ENCODE results near the gene TRPV6.

Gene TRPV6

DNA sequence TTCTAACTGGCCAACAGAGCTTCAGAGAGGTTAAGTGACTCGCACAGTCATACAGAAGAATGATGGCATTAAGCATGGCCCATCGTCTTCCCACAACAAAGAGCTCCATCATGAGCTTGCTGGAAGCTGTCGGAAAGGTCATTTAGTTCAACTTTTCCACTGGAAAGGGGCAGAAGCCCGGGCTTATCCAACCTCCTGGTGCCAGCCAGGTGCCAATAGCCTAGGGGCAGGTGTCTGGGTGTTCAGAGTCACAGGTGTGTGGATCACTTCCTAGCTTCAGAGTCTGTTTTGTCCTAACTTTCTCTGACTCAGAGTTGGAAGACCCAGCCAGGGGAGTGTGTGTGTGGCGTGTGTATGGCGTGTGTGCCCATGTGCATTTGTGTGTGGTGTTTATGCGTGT is 1.3 kb upstream of the TRPV6 start:
- in situ Hi-C loops (cut with MboI; ENCODE audit: low sequenced_read_pairs), result no loop called here

DNA sequence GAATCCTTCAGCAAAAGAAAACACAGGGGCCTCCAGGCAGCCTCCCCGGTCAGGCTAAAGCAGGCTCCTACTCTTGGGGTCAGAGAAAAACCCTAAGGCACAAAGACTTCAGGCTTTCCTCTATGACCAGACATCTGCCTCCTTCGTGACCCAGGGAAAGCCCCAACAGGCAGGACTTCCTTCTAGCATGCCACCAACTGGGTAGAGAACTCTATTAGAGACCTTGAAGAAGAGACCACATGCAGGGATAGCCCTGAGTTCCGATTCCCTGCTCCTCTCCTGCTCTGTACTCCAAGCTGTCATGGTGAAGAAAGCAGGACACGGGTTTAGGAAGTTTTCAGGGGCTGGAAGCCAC is 1.3 kb downstream of the TRPV6 start:
- in situ Hi-C loops (cut with MboI; ENCODE audit: low sequenced_read_pairs), result no loop called here

DNA sequence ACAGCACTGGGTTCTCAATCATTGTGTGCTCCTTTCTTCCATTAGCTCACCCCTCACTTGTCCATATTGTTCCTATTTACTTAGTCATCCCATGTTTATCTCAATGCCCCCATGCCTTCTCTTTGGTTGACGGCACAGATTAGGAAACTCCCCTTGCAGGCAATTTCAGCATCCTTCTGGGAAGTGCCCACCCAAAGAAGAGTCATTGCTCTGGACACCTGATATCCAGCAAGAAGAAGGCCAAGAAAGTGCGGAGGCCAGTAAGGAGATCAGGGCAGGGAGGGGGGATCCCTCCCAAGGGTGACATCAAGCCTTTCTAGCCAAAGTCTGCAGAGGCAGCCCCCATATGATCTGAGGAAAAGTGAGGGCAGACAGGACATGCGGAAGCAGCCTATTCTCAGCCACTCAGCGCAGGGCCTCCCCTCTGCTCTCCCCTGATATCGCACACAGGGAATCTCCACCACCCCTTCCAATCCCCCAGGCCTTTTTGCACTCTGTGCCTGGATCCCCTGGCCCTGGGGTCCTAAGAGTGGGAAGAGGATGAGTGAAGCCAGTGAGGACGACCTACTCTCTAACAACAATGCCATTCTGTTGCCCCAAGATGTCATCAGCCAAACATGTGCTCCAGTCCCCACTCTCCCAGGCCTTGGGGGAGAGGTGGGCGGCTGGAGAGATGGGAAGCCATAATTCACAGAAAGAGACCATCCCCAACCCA is 1.8 kb downstream of the TRPV6 start:
- in situ Hi-C loops (cut with MboI; ENCODE audit: low sequenced_read_pairs), result no loop called here

DNA sequence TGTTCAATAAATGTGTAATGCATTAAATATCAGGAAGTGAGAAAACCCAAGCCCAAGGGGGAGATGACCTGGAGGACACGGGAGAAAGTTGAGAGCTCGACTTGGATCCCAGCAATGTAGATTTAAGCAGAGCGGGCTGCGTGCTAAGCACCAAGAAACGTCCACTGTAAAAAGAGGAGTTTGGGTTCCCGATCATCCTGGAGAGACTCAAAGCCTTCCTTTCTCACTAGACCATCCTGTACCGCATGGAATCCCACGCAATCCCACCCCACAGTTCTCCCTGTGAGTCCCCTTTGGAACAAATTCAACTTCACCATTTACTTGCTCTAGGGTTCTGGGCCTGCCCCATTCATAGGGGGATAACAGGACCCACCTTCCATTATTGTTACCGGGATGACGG is 2.4 kb downstream of the TRPV6 start:
- in situ Hi-C loops (cut with MboI; ENCODE audit: low sequenced_read_pairs), result no loop called here

DNA sequence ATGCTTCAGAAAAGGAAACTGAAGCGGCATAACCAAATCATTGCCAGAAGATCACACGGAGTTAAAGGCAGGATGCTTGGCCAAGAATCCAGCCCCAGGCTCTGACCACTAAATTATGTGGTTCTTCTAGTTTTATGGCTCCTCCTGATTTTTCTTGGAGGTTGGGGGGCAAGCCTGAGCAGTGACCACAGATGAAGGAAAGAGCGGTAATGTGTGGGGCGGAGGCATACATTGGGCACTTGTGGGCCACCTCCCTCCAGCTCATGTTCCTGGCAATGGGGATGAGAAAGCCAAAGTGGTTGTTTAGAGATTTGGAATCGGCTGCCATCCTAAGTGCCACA is 3.2 kb downstream of the TRPV6 start:
- in situ Hi-C loops (cut with MboI; ENCODE audit: low sequenced_read_pairs), result no loop called here

DNA sequence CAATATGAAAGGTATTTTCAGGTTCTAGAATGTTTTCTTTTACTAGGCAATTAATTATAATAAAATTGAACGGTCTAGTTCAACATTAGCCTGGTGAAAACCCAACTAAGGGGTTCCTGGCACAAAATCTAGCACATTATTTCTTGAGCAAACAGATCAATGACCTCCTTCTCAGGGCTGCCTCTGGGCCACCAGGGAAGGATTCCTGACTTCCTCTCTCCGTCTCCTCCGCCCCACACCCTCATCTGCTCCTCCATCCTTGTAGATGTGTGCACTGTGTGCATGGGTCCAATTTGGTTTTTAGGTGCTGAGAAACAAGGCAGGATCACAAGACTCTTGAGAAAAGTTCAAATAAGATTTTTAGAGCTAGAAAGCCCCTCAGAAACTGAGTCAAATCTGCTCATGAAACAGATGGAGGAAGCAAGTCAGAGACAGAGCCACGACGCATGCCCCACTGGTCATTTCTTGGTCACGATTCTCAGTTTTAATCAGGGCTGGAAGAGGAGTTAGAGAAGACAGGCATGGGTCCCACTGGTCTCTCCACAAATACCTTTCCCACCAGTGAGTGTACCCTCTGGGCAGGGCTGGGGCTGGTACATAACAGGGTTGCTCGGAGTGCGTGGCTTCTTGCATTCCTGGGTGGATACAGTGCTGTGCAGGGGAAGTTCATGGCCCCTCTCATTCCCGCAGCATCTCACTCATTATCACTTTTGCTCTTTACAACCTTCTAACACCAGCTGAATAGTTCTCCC is 3.8 kb downstream of the TRPV6 start:
- in situ Hi-C loops (cut with MboI; ENCODE audit: low sequenced_read_pairs), result no loop called here

DNA sequence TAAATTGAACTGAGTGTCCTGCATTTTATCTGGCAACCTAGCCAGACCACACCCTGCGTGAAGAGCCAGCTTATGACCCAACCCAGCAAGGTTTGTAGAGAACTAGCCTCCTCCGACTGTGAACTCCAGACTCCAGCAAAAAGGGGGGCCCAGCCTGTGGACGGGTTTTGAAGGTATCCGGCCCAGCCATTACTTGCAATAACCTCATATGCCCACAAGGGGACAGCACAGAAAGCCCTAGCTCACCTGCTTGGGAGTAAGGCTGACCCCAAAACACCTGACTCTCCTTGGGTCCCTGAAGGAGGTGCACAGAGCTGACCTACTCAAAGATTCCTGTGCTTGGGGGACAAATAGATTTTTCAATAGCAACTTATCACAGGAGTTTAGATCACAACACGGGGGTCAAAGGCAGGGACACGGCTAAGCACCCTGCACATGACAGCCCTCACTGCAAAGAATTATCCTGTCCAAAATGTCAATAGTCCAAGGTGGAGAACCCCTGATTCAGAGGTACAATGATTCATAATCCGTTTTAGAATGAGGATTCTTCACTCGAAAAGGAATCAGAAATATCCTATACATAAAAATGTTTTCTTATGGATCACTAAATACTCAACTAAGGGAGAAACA is 4.6 kb downstream of the TRPV6 start:
- in situ Hi-C loops (cut with MboI; ENCODE audit: low sequenced_read_pairs), result no loop called here

DNA sequence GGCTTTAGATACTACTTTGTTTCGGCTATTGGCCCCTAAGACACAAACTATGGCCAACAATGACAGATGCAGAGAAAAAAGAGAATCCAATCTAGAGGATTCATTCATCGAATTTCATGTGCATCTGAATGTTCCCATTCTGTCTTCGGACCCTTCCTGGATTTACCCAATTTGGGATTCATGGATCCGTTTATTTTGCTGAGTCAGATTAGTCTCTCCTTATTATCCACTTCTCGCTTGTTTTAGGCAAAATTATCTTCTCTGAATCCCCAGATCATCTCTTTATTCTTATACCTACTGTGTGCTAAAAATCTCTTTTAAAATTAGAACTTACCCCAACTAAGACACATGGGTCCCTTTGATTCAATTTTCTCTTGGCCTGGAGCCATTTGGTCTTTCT is 6.5 kb downstream of the TRPV6 start:
- in situ Hi-C loops (cut with MboI; ENCODE audit: low sequenced_read_pairs), result no loop called here

DNA sequence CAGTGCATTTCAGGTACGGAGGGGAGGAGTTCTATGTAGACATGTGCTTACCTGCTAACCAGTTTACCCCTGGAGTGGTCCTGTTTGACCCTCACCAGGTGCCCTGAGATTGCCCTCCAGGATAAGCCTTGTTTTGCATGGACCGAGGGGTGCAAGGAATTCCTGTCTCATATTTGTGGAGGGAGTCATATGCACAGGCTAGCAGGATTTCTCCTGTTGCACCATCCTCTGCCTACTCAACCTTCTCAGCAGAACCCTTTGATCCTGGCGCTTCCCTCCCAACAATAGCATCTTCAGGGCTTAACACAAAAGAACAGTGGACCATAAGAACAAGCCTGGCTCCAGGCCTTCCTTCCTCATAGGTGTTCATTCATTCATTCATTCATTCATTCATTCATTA is 7.2 kb downstream of the TRPV6 start:
- in situ Hi-C loops (cut with MboI; ENCODE audit: low sequenced_read_pairs), result no loop called here

DNA sequence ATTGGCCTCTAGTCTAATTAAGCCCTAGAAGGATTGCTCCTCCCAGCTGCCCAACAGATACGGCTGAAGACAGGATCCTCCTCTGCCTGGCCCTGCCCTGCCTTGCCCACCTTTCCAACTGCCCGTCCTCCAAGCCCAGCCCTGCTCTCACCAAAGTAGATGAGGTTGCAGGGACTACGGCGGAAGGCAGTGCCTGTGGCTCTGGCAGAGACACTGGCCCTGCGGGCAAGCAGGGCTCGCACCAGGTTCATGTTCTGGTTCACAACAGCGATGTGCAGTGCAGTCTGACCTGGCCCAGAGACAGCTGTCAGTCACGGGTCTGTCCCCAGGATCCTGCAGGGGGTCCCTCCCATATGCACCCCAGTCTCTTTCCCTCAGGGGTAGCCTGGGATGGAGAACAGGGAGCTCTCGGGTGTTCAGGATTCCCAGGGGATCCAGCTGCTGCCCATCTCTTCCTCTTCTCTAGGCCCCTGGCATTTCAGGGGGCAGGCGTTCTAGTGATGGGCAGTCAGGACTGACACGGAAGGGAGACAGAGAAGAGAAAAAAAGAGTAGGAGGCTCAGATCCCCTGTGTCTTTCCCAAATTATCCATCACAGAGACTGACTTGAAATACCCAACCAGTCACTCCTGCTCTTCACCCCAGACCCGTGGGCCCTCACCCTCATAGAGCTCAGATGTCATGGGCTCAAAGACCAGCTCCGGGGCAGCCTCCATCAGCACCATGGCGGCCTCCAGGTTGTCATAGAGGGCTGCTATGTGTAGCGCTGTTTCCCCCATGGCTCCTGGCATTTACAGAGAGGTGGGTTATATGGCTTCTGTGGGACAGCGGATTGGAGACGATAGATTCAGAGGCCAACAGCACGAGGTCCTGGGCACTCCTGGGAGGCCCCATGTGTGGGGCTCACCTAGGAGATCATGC is 8.3 kb downstream of the TRPV6 start:
- in situ Hi-C loops (cut with MboI; ENCODE audit: low sequenced_read_pairs), result no loop called here

DNA sequence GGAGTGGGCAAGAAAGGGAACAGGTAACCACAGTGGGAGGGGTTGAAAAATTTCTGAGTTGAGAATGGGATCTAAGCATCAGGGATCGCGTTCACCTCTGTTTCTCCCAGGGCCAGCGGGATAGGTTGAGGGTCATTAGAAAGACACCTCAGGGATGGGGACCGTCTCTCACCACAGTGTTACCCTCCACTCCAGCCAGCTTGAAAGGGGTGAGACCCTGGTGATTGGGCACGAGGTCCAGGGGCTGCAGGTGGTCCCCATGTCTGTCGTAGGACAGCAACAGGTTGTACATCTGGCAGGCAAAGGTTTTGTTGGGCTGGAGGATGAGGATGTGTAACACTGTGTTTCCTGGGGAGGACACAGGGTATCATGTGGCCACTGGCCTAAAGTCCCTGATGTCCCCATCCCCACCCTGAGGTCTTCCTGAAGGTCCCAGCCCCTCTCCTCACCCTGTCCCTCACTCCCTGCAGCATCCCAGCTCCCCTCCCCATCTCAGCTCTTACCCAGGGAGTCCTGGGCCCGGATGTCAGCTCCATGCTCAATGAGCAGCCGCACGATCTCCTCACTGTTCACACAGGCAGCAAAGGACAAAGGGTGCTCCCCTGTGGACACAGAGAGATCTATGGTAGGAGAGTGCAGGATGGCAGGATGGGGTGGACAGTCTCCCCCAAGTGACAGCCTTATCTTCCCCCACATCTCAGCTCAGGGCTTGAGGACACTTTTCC is 9.1 kb downstream of the TRPV6 start:
- in situ Hi-C loops (cut with MboI; ENCODE audit: low sequenced_read_pairs), result no loop called here

DNA sequence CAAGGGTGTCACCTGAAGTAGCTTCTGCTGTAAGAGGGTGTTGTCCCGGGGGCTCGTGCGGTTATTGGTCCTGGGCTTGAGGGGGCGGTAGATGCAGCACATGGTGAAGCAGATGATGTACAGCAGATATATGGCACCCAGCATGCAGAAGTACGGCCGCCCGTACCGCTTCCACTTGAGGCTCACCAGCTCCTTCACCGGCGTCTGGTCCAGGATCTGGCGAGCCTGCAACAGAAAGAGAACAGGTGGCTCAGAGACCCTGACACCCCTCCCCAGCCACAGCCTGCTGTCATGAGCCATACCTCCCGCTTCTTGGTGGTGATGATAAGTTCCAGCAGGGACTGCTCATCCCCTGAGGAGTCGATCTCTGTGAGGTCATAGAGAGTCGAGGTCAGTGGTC is 10.1 kb downstream of the TRPV6 start:
- in situ Hi-C loops (cut with MboI; ENCODE audit: low sequenced_read_pairs), result no loop called here

DNA sequence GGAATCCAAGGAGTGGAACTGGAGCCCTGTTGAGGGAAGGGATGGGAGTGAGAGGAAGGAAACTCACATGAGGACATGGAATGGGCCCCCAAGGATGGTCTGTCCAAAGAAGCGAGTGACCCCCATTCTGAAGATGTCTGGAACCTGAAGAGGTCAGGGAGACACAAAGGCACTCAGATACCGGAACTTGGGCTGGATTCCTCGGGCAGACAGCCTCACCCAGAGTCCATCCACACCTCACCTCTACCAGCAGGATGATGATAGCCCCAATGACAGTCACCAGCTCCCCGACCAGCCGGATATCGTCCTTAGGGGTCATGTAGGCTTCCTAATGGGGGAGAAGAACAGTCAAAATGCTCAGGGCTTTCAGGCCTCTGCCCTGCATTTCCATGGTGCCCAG is 10.7 kb downstream of the TRPV6 start:
- in situ Hi-C loops (cut with MboI; ENCODE audit: low sequenced_read_pairs), result loop anchor here (25.0 kb wide), 1 partner anchor 337 kb away; the partner anchor contains the start of gene TAS2R40

DNA sequence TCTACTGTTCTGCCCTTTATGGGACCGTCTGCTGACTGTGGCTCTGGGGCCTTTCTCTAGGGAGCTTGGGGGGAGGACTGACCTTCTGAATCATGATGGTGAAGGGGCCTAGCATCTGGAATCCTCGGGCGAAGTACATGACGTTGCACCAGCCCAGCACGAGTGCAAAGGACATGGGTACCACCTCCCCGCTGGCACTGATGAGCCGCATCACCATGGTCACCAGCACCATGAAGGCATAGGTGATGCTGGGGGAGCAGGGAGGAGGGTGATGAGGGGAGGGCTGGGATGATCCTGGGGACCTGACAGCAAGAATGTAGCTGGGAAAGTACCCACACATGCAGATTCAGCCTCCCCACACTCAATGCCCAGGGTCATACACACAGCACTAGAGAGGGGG is 11.1 kb downstream of the TRPV6 start:
- in situ Hi-C loops (cut with MboI; ENCODE audit: low sequenced_read_pairs), result loop anchor here (25.0 kb wide), 1 partner anchor 338 kb away; the partner anchor contains the start of gene TAS2R40

DNA sequence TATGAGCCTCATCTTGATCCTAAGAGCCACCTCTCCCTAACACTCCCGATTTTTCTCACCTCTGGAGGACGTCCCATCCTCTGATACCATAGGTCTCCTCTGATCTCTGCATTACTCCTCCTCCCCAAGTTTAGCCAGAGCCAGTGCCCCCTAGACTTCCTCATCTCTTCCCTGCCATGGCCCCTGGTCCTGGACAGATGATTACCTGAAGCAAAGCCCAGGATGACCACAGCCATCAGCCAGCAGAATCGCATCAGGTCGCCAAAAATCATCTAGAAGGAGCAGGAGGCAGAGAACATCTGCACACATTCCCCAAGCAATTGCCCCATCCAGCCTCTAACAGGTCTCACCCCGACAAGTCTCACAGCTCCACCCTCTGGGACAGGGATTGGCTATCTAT is 11.7 kb downstream of the TRPV6 start:
- in situ Hi-C loops (cut with MboI; ENCODE audit: low sequenced_read_pairs), result loop anchor here (25.0 kb wide), 1 partner anchor 338 kb away; the partner anchor contains the start of gene TAS2R40

DNA sequence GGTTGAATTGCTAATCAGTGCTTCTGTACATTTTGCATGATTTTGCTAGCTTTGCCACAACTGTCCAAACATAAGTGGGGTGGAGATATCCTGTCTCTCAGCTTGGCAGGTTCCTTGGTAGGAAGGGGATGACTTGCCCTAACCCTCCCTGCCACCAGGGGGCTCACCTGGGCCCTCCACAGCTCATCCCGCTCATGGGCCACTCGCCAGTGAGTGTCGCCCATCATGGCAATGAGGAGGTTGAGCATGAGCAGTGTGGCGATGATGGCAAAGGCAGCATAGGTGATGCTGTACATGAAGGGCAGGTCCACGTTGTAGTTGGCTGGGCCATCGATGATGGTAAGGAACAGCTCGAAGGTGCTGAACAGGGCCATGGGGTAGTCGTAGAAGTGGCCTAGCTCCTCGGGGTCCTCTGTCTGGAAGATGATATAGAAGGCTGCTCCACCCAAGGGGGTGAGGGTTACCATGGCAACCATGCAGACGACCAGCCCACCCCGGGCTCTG is 12.2 kb downstream of the TRPV6 start:
- in situ Hi-C loops (cut with MboI; ENCODE audit: low sequenced_read_pairs), result loop anchor here (25.0 kb wide), 1 partner anchor 339 kb away; the partner anchor contains the start of gene TAS2R40

DNA sequence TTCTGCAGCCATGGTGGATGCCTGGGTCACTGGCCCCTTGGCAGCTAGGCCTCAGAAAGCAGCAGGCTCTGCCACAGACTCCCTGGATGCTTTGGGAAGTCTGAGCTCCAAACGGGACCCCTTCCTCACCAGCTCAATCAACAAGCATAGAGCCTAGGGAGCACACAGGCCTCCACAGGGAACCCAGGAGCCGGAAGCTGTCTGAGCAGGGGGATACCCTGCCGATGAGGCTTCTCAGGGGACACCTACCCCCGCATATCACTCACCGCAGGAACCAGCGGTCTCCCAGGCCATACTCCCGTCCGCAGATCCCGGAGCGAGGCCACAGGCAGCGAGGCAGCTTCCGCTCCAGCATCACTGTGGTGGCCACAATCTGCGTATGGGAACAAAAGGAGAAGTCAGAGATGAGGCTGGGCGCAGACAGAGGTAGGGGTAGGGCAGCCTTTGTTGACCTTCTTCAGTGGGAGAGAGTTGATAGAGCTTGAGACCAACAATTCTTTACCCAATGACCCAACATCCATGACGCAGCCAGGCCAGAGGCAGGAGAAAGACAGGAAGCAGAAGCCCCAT is 13.4 kb downstream of the TRPV6 start:
- in situ Hi-C loops (cut with MboI; ENCODE audit: low sequenced_read_pairs), result loop anchor here (25.0 kb wide), 1 partner anchor 340 kb away; the partner anchor contains the start of gene TAS2R40

DNA sequence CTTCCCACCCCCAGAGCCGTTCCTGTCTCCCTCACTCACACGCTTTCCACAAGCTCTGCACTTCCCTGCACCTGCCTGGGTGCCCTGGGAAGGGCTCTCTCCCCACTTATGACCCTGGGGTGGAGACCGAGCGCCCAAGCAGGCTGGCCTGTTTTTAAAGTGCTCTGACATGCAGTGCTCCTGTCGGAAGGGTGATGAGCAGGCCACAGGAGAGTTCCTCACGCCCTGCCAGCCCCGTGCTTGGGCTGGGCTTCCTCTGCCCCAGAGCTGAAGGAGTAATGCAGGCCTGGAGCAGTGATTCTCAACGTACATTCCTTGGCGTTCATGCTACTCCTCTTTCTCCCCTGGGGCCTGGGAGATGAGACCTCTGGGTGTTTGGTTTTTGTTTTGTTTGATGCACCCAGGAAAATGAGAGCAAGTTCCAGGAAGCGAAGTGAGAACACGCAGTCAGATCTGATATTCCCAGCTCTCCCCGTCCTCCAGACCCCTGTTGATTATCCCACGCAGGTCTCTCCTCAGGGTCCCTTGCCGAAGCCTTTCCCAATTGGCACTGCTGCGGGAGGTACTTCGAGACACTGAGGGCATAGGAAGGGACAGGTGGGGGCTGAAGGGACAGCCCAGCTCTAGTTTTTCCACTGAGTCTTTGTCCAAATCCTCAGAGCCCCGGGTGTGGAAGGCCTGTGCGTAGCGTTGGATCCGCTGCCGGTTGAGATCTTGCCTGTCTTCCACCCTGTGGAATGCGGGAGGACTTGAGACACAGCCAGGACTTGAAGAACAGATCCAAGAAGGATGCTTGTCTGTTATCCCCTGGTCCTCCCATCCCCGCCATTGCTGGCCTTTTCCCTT is 14.1 kb downstream of the TRPV6 start:
- in situ Hi-C loops (cut with MboI; ENCODE audit: low sequenced_read_pairs), result loop anchor here (25.0 kb wide), 1 partner anchor 341 kb away; the partner anchor contains the start of gene TAS2R40

All from HL-60/S4 treated with phorbol 12-myristate 13-acetate at 8.2 ng/mL for 4 days and 3 days (cell line).